DMS79 treated with DMSO at 0.1 percent for 48 hours (cell line): ENCODE results near the gene EGFLAM.
"Not testable (repeated sequence)": the region's sequence is repeated elsewhere in the genome, so short reads cannot be mapped to it uniquely, and the experiment has no call there.

Experiments
- DNase-seq: peaks from one replicate; lab custom pipeline; 2025; lab: John Stamatoyannopoulos, UW

Gene EGFLAM

DNA sequence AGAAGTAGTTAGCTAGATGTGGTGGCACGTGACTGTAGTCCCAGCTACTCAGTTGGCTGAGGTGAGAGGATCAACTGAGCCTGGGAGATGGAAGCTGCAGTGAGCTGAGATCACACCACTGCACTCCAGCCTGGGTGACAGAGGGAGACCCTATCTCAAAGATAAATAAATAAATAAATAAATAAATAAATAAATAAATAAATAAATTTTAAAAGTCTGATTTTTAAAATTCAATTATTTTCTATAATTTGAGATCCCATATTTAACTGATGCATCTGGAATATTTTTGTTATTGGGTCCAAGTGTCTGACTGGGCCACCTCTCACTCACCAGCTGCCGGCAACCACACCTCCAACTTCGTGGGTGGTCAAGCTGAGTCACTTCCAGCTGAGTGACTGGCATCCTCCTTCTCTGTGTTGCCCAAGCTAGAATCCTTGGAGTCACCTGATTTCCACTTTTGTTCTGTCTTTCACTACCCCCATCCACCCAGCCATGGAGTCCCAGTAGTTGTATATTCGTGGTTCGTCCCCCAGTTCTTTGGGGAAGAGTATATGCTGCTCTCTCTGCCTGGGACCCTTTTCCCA is 70.9 kb downstream of the EGFLAM start:
- DNase-seq, result no peak

DNA sequence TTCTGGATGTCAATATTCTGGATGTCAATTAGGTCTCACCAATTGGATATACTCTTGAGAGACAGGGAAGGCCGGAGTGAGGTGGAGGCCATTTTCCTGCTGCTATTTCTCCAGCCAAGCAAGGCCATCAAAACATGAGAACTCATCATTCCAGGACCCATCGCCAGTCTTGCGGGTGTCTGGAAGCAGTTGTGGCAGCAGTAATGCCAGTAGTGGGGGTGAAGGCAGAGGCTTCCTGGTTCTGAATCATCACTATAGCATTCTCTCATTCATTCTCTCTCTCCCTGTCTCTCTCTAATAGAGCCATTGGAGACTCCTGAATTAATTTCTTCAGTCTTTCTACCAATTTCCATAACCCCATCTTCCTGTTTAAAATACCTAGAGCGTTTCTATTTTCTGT is 71.8 kb downstream of the EGFLAM start:
- no peak for DNase-seq

DNA sequence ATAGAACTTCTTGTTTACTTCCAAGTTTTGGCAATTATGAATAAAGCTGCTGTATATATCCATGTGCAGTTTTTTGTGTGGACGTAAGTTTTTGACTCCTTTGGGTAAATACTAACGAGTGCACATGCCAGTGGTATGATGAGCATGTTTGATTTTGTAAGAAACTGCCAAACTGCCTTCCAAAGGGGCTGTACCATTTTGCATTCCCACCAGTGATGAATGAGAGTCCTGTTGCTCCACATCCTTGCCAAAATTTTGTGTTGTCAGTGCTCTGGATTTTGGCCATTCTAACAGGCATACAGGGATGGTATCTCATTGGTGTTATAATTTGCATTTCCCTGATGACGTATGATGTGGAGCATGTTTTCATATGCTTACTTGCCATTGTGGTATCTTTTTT is 73.5 kb downstream of the EGFLAM start:
- DNase-seq, result no peak

DNA sequence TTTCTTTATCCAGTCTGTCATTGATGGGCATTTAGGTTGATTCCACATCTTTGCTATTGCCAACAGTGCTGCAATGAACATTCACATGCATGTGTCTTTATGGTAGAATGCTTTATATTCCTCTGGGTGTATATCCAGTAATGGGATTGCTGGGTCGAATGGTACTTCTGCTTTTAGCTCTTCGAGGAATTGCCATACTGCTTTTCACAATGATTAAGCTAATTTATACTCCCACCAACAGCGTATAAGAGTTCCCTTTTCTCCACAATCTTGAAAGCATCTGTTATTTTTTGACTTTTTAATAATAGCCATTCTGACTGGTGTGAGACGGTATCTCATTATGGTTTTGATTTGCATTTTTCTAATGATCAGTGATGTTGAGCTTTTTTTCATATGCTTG is 74.8 kb downstream of the EGFLAM start:
- DNase-seq, result not testable (repeated sequence)

DNA sequence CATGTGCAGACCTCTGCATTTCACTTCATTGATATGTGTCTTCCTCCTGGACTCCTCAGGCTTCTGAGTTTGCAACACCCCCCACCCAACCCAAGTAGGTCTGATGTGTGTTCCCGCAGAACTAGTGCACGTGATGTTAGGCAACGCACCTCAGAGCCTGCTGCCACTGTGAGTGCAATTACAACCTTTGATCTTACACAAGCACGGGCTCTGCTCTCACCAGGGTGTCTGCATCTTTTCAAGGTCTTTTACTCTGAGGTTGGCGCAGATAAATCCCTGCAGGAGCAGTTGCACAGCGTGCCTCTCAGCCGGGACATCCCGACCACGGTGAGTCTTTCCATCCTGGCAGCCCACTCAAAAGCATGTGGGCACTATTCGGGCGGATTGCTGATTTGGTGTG is 80.1 kb downstream of the EGFLAM start:
- DNase-seq, result no peak

DNA sequence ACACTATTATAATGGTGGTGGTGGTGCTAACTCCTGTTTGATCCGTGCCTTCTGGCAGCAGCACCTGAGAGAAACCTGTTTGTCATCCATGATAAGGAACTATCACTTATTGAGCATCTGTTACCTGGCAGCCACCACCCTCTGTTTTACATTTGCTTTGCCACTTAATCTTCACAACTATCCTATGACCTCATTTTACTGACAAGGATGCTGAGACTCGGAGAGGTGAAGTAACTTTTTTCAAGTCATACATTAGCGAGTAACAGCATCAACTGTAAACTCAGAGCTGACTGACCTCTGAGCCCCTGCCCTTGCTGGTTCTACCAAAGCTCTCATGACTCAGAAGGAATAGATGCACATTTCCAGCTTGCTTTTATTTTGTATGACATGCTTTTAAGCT is 81.1 kb downstream of the EGFLAM start:
- DNase-seq, result no peak

DNA sequence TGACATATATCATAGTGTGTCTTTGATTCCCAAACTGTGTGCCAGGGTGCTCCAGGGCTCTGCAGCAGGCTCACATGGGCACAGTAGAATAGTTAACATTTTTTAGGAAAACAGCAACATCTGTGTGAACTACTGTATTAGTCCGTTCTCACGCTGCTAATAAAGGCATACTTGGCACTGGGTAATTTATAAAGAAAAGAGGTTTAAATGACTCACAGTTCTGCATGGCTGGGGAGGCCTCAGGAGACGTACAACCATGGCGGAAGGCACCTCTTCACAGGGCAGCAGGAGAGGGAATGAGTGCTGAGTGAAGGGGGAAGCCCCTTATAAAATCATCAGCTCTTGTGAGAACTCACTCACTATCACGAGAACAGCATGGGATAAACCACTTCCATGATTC is 82.7 kb downstream of the EGFLAM start:
- DNase-seq, result no peak

DNA sequence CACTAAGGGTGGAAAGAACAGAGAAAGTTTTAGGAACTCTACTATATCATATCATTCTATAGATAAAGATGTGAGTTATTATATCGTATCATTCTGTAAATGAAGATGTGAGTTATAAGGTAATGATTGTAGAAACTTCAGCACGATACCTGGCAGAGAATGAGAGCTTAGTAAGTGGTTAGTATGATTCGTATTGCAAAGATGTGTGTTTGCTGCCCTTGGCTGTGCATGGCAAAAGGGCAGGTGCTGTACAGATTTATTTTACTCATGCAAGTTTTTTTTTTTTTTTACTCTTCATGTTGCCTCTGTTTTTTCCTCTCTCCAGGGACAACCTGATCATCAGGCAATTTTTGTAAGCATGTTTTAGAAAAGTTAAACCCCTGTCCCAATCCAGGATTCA is 83.3 kb downstream of the EGFLAM start:
- no peak for DNase-seq

DNA sequence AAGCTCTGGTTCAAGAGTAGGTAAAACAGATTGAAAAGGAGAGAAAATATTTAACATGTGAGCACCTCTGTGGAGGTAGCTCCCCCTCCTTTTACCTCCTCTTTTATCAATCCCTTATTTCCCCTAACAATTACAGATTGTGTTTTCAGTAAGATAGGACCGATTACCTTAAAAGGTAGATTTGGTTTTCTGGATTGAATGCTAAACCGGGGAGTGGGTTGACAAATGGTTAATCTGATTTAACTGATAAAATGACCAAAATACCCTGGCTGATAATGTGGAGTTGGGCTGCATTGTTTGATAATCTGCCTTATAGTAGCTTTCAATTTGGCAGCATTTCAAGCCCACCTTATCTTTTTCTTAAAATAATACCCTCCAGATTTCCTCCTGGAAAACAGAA is 83.9 kb downstream of the EGFLAM start:
- DNase-seq, result no peak

DNA sequence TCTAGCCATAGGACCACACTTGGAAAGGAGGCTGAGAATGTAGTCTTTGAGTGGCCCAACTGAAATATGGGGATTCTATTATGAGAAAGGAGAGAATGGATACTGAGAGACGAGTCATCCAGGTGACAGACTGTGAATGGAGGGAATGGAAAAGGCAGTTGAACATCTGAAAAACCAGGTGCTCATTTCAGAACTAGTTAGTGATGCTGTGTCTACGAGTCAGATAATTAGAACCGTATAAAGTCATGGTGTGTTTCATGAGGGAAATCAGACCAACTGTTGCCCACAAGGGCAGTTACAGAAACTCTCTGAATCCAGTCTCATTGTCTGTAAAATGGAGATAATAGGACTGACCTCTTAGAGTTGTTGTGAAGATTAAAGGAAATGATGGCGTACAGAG is 86.5 kb downstream of the EGFLAM start:
- DNase-seq, result no peak

DNA sequence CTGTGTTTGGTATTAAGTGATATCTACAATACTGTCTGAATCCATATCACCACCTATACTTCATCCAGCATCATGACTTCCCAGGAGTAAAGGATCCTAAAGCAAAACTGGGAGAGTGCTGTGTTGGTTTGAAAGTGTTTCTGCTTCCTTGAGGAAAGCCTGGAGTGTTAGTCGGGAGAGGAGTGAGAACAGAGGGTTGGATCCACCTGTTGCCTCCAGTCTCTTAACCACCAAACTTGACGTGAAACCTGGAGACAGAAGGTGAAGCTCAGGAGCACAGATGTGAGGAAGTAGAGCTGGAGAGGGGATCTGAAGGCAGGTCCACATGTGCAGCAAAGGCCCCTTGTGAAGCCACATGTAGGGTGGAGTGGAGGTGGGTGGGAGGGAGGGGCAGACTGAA is 88.2 kb downstream of the EGFLAM start:
- no peak for DNase-seq

DNA sequence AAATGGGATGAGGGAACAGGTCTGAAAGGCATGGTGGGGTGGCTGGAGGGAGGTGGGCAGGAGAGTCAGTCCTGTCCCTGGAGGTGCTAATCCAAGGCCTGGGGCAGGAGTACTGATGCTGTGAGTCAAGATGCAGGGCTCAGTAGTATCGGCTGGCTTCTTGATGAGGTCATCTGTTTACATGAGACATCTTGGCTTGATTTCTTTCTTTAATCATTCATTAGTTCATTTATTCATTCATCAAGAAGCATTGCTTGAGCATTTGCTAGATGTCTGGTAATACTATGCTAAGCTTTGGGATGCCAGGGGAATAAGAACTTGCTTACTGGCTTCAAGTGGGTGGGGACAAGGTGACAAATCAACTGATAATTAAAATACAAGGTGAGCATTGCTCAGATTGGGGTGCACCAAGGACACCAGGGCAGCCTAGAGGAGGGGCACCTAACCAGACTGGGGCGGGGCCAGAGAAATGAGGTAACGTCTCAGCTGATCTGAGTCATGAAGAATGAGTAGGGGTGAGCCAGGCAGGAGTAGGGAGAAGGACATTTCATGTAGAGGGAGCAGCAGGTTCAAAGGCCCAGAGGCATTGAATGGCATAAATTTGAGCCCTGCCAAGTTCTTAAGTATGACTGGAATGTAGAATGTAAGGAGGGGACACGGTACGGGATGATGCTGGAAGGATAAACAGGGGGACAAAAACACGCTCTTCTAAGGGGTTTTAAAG is 88.8 kb downstream of the EGFLAM start:
- no peak for DNase-seq

DNA sequence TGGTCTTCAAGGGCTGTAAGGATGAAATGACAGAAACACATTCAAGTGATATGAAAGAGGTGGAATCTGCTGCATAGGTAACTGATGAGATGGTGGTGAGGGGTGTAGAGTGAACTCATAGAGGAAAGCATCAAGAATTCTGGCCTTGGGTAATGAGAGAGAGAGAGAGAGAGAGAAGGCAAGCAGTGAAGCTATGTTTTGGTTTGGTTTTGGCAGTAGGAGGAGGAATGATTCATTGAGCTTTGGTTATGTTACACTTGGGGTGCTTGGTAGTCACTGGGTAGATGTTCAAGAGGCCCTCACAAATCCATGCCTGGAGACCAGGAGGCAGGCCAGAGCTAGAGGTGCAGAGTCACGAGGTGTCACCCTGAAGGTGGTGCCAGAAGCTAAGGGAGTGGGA is 89.5 kb downstream of the EGFLAM start:
- no peak for DNase-seq

DNA sequence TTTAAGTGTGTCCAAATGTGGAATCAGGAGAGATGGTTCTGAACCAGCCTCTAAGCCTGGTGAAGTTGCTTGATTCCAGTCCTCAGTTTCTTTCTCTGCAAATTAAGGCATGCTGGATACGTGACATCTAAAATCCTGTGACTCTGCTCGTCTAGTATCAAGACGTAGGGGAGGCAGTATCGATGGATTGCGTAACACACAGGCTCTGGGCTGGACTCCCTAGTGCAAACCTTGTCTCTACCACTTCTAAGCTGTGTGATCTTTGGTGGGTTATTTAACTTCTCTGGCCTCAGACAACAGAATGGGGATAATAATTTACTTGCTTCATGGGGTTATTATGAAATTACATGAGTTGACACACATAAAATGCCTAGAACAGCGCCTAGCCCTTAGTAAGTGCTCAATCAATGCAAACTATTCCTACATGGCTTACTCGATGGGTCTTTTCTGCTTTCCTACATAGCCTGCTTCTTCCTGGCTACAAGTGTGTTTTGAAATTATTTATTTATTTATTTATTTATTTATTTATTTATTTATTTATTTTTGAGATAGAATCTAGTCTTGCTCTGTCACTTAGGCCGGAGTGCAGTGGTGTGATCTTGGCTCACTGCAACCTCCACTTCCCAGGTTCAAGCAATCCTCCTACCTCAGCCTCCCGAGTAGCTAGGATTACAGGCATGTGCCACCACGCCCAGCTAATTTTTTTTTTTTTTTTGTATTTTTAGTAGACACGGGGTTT is 102.1 kb downstream of the EGFLAM start:
- DNase-seq, result no peak

DNA sequence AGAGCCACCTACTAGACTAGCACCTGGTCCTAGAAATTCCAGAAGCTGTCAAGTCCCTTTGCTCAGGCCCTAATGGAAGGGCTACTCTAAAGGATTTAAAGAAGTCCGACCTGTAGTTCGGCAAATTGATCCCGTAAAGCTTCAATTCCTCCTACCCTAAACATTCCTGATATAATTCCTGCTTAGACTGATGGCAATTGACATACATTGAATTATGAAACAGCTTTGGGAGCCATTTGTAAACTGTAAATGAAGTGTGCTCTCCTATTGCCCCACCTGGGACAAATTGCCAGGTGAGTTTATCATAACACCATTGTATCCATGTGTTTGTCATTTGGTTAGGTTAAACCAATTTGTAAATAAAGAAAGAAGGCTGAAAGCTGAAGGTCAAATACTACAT is 104.4 kb downstream of the EGFLAM start:
- DNase-seq, result no peak

DNA sequence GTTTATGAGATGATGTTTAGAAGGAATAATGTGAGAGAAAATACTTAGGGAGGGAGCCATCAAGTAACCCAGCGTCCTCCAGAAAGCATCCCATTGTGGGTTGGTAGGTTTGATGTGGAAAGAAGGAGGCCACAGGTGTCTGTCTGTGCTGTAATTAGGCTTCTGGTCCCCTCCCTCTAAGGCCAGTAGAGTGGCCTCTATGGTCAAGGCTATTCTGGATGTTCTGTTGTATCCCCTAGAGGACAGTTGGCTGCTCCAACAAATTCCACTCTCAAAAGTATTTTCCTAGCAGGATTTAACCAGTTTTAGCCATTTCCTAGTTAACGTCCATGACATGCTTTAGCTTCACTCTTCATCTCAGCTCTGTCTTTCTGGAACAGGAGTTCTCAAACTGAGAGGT is 106.5 kb downstream of the EGFLAM start:
- DNase-seq, result no peak

DNA sequence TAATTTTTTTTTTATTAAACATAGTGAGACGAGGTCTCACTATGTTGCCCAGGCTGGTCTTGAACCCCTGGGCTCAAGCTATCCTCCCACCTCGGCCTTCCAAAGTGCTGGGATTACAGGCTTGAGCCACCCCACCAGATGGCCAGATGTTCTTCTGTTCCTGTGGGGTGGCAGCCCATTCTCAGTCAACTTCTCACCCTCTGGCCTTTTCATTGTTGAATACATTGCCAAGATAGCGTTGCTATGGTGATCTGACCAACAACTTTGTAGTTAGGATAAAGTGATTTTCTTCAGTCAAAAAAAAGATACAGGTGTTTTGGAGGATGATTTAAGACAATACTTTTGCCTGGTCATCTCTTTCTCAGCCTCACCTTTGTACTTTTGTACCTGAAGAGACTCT is 109.1 kb downstream of the EGFLAM start:
- no peak for DNase-seq

DNA sequence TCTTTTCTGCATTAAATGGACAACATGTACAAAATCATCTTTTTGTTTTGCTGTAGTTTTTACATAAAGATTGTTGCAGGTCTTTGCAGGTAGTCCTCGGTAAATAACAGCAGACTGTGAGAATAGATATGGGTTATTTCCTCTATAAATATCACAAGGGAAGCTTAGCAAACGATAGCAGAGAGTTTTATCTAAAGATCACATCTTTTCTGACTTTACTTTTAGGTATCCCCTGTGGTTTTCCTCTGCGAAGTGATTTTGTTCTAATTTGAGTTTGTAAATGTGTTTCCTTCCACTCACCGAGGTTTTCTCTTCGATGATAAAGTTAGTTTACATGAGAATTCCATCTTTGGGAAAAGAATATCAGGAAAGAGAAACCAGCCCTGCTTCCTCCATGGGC is 109.6 kb downstream of the EGFLAM start:
- DNase-seq, result no peak

DNA sequence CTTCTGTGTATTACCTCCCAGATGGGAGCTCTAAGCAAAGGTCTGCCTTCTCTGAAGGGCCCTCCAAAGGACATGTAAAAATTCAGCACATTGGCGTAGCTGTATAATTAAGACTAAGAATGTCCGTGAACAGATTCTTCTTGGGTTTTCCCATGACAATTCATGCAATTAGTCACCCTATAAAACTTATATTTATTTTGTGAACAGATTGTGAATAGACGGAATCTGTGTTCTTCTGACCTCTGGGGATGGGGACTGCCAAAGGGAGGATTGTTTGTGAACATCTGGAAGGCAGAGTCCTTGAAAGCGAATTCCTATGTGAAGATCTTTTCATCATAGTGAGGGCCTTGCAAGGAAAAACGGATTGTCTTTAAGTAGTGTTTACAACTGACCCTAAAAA is 111.3 kb downstream of the EGFLAM start:
- DNase-seq, result no peak

DNA sequence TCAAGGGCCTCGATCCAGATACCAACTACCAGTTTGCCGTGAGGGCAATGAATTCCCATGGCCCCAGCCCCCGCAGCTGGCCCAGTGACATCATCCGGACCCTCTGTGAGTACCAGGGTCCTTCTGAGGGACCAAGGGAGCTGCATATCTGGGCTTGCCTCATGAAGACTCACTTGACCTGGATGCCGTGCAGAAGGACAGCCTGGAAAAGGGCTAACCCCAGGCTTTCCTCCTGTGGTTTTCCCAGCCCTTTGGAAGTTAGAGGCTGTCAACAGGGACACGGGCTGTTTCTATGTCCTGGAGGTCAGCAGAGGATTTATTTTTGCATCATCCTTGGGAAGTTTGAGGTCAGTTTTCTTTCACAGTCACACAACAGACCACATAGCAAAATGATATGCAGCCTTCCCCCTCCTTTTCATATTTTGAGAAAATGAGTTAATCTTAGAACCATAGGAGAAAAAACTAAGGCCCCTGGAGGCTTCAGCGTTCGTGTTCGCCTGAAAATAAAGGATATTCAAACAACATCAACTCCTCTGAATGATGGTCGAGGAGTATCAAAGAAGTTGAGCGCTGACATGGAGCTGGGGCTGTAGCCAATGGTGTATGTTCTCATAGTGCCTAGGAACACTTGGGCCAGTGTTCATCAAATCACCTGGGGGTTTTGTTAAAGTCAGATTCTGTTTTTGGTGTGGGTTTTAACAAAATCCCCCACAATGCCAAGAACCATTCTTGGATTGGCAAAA is 112.2 kb downstream of the EGFLAM start:
- no peak for DNase-seq

DNA sequence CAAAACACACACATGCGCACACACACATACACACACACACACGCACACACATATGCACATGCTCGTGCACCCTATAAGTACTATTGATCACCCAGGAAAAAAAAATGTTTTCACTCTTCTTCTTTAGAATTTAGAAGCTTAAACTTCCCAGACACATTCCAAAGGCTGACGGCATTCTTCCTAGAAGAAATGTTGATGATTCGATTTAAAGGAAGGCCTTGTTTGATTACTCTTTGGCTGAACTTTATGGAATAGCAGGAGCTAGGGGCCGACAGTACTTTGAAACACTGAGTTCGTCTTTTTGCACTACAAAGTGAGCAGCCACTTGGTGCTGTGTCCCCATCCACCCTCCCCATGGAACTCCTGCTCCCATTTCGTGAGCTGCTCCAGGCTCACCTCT is 113.2 kb downstream of the EGFLAM start:
- no peak for DNase-seq

DNA sequence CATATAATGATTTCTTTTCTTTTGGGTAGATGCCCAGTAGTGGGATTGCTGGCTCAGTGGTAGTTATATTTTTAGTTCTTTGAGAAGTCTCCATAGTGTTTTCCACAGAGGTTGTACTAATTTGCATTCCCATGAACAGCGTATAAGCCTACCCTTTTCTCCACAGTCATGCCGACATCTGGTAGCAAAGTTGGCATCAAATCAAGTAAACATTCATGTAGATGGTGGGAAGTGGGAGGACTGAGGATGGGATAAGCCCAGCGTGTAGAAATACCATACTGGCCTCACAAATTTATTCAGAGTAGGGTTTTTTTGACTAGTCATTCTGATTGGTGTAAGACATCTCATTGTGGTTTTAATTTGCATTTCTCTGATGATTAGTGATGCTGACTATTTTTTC is 115.4 kb downstream of the EGFLAM start:
- DNase-seq, result no peak

DNA sequence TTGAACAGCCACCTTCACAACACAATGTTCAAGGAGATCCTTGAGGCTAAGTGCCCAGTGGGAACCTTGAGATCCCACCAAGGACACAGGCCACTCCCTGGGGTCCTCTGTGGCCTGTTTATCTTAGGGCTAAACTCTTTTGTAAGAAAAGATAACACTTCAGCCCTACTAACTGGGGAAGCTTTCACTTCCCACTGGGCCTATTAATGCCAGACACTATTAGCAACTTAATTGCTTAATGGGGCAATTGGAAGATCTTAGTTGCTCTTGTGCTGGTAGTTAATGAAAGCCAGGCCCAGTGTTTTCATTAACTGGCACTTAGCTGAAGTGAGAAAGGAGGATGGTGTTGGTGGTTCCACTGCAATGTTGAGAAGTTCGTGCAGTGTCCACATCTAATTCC is 117.1 kb downstream of the EGFLAM start:
- DNase-seq, result no peak
